AG09309 (cell line): ENCODE data around the gene CKMT2.
"Not testable (repeated sequence)": the region's sequence is repeated elsewhere in the genome, so short reads cannot be mapped to it uniquely, and the experiment has no call there.

ENCODE experiments used
- DNase-seq: peaks from one replicate; pipeline ENCODE4 v3.0.0-alpha.2; 2010; ENCODE audit warnings: low read depth
- H3K4me3 ChIP-seq: 2 replicates; pipeline ENCODE4 v1.5.1; 2011; ENCODE audit warnings: mild to moderate bottlenecking, low read depth, low read length, moderate library complexity; ENCODE audit not compliant: control insufficient read depth
- TF ChIP-seq, protein P1 (sequence below): IDR thresholded peaks from 2 replicates; pipeline ENCODE4 v1.5.1; 2011; ENCODE audit warnings: mild to moderate bottlenecking, low read depth, low read length, inconsistent platforms; ENCODE audit not compliant: insufficient read depth, control insufficient read depth; ENCODE audit errors: missing control alignments

CKMT2 gene

DNA sequence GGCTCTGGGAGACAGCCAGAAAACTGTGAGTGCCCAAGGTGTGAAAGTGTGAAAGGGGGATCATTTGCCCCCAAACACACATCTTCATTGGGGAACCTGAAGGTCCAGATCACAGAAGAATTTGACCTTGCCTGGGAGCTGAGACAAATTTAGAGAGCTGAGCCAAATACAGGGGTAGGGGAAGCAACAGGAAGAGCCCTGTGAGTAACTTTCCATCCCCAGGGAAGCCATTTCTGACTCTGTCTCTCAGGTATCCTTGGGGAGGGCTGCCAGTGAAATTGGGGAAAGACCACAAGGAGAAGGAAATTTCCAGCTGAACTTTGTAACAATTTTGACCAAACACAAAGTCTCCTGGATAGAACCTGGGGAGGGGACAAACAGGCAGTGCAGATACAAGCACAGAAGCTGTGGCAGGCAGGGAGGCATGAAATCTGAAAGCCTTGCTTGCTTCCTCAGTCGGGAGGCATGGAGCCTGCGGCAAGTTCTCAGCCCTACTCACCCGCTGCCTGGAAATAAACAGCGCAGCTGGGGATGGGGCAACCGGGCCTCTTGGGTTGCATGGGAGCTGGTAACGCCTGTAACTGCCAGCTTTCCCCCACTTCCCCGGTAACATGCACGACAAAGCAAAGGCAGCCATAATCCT lies 36.8 kb downstream of the CKMT2 start:
- no peak overlapping the region for H3K4me3 ChIP-seq
- DNase-seq: no peak
- TF ChIP-seq, protein P1, sequence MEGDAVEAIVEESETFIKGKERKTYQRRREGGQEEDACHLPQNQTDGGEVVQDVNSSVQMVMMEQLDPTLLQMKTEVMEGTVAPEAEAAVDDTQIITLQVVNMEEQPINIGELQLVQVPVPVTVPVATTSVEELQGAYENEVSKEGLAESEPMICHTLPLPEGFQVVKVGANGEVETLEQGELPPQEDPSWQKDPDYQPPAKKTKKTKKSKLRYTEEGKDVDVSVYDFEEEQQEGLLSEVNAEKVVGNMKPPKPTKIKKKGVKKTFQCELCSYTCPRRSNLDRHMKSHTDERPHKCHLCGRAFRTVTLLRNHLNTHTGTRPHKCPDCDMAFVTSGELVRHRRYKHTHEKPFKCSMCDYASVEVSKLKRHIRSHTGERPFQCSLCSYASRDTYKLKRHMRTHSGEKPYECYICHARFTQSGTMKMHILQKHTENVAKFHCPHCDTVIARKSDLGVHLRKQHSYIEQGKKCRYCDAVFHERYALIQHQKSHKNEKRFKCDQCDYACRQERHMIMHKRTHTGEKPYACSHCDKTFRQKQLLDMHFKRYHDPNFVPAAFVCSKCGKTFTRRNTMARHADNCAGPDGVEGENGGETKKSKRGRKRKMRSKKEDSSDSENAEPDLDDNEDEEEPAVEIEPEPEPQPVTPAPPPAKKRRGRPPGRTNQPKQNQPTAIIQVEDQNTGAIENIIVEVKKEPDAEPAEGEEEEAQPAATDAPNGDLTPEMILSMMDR: no peak

DNA sequence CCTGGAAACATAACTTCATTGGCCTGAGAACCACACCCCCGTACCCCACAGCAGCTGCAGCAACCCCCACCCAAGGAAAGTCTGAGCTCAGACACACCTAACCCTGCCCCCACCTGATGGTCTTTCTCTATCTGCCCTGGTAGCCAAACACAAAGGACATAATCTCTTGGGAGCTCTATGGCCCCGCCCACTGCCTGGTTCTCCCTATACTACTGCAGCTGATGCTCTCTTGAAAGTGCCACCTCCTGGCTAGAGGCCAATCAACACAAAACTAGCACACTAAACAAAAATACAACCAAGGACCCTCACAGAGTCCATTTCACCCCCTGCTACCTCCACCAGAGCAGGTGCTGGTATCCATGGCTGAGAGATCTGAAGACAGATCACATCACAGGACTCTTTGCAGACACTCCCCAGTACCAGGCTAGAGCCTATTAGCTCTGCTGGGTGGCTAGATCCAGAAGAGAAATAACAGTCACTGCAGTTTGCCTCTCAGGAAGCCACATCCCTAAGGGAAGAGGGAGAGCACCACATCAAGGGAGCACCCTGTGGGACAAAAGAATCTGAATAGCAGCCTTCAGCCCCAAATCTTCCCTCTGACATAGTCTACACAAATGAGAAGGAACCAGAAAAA lies 37.4 kb downstream of the CKMT2 start:
- not testable (repeated sequence) for DNase-seq, H3K4me3 ChIP-seq

DNA sequence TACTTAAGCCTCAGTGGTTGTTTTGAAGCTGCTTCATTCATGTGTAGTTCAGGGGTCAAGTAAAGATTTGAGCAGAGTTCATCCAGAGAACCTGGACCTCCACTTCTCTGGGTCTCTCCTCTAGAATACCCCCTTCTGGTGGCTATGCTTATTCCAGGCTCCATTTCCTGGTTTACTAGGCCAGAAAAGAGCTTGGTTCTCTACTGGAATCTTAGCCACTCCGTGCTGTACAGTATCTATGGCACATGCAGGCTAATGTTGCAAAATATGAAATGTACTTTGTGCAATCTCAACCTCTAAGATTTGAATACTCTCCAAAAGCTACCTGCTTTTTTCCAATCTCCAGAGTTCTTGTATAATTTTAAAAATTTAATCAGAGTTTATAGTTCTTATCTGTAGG lies 50.9 kb downstream of the CKMT2 start:
- TF ChIP-seq, protein P1: no peak
- H3K4me3 ChIP-seq: no peak overlapping the region
- no peak for DNase-seq

DNA sequence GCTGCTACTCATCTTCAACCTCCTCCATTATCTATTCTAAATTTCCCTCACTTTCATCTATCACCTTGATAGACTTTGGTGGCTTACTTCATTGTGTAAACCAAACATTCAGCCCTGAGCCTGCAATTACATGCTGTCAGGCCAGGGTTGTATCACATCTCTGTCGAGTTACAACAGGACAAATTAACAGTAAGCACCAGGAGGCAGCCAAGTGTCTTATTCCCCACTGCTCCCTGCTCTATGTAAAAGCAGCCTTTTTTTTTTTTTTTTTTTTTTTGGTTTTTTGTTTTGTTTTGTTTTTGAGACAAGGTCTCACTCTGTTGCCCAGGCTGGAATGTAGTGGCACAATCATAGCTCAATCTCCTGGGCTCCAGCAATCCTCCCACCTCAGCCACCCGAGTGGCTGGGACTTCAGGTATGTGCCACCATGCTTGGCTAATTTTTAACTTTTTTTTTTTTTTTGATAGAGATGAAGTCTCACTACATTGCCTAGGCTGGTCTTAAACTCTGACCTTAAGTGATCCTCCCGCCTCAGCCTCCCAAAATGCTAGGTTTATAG lies 53.0 kb downstream of the CKMT2 start:
- TF ChIP-seq, protein P1: no peak
- DNase-seq: no peak
- no peak overlapping the region for H3K4me3 ChIP-seq

DNA sequence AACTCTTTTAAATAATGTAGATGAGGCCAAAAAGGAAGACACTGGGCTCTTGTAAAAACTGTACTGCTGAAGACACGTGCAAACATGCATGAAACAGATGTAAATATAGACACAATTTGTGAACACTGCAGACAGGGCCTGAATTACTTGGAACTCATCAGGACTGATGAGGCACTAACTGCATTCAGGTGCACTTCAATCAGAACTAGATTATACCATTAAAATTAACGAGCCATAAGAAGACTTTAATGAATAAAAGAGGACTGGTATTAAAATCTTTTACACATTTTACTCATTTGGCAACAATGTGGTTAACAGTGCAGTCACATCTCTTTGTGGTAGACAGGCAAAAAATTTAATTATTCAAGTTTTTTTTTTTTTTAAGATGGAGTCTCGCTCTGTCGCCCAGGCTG lies 54.9 kb downstream of the CKMT2 start:
- no peak for DNase-seq
- TF ChIP-seq, protein P1: no peak
- H3K4me3 ChIP-seq: no peak overlapping the region

DNA sequence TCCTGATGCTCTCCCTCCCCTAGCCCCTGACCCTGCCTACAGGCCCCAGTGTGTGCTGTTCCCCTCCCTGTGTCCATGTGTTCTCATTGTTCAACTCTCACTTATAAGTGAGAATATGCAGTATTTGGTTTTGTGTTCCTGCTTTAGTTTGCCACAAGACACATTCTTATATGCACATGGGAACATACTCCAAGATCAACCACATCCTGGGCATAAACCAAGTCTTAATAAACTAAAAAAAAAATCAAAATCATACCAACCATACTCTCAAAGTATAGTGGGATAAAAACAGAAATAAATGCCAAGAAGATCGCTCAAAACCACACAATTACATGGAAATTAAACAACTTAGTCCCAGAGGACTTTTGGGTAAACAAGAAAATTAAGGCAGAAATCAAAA lies 57.0 kb downstream of the CKMT2 start:
- H3K4me3 ChIP-seq: no peak overlapping the region
- TF ChIP-seq, protein P1: no peak
- no peak for DNase-seq

DNA sequence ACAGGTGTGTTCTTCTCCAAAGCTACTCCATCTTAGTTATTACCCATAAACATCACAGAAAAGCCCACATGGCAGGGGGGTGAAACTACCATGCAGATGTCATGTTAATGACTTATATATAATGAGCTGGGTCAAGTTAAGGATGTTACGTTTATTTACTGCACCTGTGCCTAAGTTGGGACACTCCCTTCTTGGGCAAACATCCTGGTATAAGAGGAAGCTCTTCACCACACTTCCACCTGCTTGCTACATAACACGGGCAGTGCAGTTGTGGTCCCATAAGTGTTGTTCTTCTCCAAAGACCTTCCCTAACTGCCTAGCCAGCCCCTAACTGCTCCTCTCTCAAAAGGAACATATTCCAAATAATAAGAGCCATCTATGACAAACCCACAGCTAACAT lies 59.0 kb downstream of the CKMT2 start:
- H3K4me3 ChIP-seq: no peak overlapping the region
- DNase-seq: no peak
- TF ChIP-seq, protein P1: no peak

DNA sequence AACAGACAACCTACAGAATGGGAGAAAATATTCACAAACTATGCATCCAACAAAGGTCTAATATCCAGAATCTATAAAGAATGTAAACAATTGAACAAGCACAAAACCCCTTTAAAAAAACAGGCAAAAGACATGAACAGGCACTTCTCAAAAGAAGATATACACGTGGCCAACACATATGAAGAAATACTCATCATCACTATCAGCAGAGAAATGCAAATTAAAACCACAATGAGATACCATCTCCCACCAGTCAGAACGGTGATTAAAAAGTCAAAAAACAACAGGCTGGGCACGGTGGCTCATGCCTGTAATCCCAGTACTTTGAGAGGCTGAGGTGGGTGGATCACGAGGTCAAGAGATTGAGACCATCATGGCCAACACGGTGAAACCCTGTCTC lies 60.9 kb downstream of the CKMT2 start:
- H3K4me3 ChIP-seq, DNase-seq: not testable (repeated sequence)
